ENCODE results near the gene SMIM13.

- no peak for TF ChIP-seq CTCF (IDR thresholded peaks at IDR 0.05)
- TF ChIP-seq POLR2A (IDR thresholded peaks at IDR 0.05): no peak
Observed at GRCh38 chr6:11128608-11129007, 35.0 kb downstream of the SMIM13 start.
